Lower leg skin (tissue), 3 donors: ENCODE results near the gene MYH7.

Source experiments
- POLR2A ChIP-seq, 2 donors: fragments of 450-650 bp; IDR thresholded peaks; one replicate each; pipeline ENCODE4 v1.6.1; 2016 to 2017; ENCODE audit warnings: antibody characterized with exemption in 2 of 2, mild to moderate bottlenecking in 1 of 2, moderate library complexity in 1 of 2
- TF ChIP-seq, protein P1 (sequence below), 3 donors: fragments of 450-650 bp; IDR thresholded peaks; one replicate each; pipeline ENCODE4 v1.5.1; 2016; ENCODE audit warnings: antibody characterized with exemption in 3 of 3, mild to moderate bottlenecking in 3 of 3, moderate library complexity in 2 of 3

DNA sequence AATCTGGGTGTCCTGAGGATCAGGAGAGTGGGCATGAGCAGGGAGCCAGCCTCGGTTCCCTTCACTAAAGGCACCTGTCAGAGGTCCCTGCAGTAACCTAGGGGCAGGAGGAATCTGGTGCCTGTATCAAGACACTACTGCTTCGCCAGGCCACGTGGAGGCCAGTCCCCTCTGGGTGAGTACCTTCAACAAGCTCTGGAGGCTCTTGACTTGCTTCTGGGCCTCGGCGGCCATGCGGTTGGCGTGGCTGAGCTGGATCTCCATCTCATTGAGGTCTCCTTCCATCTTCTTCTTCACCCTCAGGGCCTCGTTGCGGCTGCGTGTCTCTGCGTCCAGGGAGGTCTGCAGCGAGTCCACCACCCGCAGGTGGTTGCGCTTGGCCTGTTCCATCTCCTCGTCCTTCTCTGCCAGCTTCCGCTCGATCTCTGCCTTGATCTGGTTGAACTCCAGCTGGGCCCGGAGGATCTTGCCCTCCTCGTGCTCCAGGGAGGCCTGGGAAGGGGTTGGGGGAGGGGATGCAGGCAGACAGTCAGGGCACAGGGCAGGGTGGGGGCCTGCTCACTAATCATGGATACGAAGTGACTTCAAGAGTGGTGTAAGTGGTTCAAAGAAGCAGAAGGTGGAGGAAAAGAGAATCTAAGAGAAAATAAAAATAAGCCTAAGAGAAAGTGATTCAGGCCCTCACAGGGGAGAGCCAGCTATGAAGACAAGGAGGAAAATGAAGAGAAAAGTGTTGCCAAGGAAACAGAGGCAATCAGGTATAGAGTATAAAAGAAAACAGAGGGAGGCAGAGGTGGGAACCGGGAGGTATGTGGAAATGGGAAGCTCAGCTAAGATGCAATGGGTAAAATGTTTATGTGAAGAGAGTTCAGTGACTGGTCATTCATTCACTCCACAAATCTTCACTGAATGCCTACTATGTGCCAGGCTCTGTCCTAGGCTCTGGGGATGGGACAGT, 19.4 kb downstream of the MYH7 start:
- TF ChIP-seq, protein P1, sequence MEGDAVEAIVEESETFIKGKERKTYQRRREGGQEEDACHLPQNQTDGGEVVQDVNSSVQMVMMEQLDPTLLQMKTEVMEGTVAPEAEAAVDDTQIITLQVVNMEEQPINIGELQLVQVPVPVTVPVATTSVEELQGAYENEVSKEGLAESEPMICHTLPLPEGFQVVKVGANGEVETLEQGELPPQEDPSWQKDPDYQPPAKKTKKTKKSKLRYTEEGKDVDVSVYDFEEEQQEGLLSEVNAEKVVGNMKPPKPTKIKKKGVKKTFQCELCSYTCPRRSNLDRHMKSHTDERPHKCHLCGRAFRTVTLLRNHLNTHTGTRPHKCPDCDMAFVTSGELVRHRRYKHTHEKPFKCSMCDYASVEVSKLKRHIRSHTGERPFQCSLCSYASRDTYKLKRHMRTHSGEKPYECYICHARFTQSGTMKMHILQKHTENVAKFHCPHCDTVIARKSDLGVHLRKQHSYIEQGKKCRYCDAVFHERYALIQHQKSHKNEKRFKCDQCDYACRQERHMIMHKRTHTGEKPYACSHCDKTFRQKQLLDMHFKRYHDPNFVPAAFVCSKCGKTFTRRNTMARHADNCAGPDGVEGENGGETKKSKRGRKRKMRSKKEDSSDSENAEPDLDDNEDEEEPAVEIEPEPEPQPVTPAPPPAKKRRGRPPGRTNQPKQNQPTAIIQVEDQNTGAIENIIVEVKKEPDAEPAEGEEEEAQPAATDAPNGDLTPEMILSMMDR (IDR thresholded peaks at IDR 0.05), result no peak
- no peak for TF ChIP-seq POLR2A (IDR thresholded peaks at IDR 0.05)
